ENCODE measurements around the gene TUBG1.

- TF ChIP-seq POLR2AphosphoS5 (IDR thresholded peaks at IDR 0.05; ENCODE audit: low read depth, low read length) (no peak), POLR2A (IDR thresholded peaks at IDR 0.05; ENCODE audit: low read depth, low read length) (no peak), TAF1 (IDR thresholded peaks at IDR 0.05; ENCODE audit: low read depth, low read length) (no peak), SPI1 (IDR thresholded peaks at IDR 0.05; ENCODE audit: low read depth, low read length) (no peak), POU2F2 (IDR thresholded peaks at IDR 0.05; ENCODE audit: low read depth, low read length) (no peak), PAX5 (IDR thresholded peaks at IDR 0.05; ENCODE audit: insufficient read depth, low read length, severe bottlenecking) (no peak)
Observed at GRCh38 chr17:42565523-42566214, 43.8 kb upstream of the TUBG1 start.

All from GM12891 (cell line).